GM21717 (cell line): Measurements from ENCODE around the gene TAL2.

Experiments used
- ATAC-seq: cut with Tn5 transposase; IDR thresholded peaks from one replicate; pipeline ENCODE4 v1.9.1; 2021; ENCODE audit warnings: mild to moderate bottlenecking, moderate library complexity; ENCODE audit not compliant: unreplicated experiment

The TAL2 gene

DNA sequence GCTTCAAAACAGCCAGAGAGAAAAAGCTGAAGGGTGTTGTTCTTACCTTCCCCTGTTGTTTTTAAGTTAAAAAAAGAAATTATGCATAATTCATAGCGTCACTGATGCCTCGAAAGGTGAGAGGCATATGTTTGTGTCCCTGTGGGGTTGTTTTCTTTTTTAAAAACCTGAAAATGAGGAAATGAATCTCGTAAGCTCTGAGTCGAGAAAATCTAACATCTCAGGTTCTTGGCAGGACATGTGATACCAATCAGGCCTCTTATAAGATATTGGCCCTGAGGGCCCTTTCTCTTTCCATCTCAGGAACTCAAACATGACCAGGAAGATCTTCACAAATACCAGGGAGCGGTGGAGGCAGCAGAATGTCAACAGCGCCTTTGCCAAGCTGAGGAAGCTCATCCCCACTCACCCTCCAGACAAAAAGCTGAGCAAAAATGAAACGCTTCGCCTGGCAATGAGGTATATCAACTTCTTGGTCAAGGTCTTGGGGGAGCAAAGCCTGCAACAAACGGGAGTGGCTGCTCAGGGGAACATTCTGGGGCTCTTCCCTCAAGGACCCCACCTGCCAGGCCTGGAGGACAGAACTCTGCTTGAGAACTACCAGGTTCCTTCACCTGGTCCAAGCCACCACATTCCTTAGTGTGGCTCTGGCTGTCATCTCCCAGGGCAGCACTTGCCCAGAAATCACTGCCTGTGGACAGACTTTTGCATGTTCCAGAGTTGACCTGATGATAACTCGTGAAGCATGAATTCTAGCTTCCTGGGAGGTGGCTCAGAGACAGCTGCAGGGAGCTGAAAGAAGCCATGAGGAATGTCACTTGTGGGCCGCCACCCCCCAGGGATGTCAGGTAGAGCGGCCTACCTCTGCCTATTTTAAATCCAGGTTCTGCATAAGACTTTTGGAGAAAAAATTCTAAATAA is at the start of gene TAL2:
Gene TAL2 (plus strand): TSS at position 274 of the 921 bp plus-strand sequence. CDS start 40 bp downstream, at position 314.
- ATAC-seq = peak; percentile 90

DNA sequence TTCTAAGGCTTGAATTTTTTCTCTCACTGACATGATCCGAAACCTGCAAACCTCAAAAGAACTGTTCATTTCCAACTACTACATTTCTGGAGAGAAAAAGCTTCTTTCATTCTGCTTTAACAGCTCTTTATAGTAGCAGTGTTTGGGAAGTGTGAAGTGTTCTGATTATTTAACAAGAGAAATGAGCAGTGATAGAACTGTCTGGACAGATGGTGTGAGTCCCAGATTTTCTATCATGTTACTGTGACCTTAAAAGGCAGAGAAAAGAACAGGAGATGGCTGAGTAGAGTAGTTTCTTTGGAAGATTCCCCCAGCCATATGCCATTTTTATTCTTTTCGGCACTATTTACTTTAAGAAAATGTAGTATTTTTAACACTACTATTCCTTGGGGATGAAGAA is 41.3 kb upstream of the TAL2 start:
- ATAC-seq = no peak

- no peak for ATAC-seq
Measured at GRCh38 chr9:105625088-105625487, 37.2 kb upstream of the TAL2 start.

DNA sequence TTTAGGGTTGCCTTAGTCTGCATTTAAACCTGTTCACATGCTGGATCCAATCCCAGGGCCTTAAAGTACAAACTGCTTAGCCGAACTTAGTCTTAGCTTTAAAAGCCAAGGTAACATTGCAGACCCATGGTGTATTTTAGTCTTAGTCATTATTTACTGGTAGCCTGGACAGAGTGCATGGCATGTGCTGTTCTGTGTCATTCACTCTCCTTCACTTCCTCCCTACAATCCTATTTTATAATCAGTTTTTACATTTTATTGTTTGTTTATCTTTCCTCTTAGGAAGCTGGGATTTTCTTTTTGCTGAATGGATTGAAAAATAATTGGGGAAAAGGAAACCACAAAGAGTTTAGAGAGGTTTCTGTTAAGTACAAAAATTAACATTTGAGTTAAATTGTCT is 29.4 kb upstream of the TAL2 start:
- no peak for ATAC-seq

- ATAC-seq = no peak
Measured at GRCh38 chr9:105633411-105633810, 28.8 kb upstream of the TAL2 start.

DNA sequence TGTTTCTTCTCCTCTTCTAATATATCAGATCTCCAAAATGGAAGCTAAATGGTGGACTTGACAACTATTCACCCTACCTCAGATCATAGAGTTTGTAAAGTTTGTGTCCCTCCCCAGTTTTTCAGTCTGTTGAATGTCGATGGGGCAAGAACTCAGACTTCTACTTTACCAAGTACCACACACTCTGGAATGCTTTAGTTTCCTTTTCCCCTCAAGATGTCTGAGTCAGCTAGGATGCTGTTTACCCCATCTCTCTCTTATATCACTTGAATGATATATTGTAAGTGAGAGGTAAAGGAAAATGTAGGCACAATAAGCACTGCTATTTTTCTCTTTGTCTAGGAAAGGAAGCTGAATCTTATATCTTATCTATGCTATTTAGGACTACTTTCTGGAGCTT is 25.9 kb upstream of the TAL2 start:
- no peak for ATAC-seq

- no peak for ATAC-seq
Measured at GRCh38 chr9:105637787-105638395, 24.4 kb upstream of the TAL2 start.

DNA sequence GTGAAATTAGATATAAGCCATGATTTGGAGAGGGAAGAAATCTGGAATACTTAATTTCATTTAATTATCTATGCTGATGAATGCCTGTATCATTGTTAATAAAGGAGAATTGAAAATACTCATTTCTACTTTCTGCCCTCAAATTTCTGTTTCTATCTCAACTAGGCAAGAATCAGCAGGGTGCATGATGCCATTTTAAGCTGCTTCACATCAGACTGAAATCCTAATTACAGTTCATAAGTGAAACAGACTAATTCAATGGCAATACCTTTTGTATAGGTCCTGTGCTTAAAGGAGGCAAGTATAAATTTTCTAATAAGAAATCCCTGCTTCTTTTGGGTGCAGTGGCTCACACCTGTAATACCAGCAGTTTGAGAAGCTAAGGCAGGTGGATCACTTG is 22.3 kb upstream of the TAL2 start:
- peak; percentile 65 for ATAC-seq

DNA sequence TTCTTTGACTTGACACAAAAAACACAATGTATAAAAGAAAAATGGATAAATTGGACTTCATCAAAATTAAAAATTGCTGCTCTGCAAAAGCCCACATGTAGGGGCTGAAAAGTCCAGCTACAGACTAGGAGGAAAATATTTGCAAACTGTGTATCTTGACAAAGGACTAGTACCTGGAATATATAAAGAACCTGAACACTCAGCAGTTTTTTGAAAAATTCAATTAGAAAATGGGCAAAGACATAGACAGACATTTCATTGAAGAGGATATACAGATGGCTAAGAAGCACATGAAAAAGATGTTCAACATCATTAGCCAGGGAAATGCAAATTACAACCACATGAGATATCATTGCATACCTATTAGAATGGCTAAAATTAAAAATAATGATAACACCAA is 18.5 kb upstream of the TAL2 start:
- no peak for ATAC-seq

DNA sequence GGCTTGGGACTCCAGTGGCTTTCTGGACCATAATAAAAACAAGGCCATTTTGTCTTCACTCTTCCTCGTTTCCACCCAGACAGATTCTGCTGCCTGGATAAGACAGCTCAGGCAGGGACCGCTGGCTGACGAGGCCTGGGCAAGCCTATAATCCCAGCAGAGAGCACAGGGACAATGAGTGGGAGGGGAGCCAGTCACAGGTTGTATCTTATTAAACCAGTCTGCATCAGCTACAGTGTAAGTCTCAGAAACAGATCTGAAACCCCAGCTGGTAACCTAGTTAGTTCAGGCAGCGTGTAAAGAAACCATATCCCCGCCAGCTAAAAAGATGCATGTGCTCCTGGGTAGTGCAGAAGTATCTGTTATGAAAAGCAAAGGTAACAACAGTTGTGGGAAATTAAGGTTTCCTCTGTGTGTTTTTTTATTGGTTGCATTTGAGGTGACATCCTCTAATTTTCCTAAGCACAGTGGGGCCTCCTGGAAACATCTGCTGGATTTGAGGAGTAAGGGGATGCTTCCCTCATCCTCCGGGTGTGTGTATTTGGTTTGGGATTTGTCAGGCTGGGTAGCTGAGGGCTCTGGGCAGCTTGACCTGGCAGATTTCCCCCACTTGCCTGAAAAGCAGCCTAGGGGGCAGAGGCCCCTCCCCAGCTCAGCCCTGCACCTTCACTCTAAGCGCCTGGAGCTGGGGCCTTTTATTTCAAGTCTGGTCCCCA is 15.2 kb upstream of the TAL2 start:
- no peak for ATAC-seq

DNA sequence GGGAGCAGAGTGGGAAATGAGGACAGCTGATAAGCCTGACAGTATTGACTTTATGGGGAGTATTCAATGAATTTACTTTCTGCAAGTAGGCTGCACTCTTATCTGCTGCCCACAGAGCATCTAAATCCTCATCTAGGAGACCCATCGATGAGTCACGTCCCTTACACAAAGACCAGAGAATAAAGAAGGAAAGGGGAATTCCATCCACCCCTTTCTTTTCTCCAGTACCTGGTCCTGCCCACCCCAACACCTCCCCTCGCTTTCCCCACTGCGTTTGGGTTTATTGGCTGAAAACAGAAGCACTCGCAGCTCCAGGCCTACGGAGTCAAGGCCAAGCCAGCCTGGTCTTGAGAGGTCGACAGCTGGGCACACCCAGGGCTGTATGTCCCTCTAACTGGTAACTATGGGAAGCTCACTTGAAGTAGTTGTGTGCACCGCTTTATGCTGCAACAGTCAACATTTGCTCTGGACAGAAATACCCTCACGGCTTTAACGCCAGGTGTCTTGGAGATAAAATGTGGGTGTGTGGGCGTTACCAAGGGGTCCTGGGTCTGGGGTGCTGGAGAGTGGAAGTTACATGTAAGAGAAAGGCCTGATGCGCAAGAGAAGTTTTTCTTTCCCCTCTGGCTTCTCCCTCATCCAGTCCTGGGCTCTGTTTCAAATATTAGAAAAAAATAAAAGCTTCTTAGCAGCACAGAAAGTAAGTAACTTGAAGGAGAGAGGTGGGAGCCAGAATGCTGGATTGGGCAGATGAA is 14.5 kb upstream of the TAL2 start:
- no peak for ATAC-seq

- ATAC-seq = no peak
Measured at GRCh38 chr9:105651806-105652205, 10.5 kb upstream of the TAL2 start.

- peak; percentile 64 for ATAC-seq
Measured at GRCh38 chr9:105656131-105656921, 5.9 kb upstream of the TAL2 start.

DNA sequence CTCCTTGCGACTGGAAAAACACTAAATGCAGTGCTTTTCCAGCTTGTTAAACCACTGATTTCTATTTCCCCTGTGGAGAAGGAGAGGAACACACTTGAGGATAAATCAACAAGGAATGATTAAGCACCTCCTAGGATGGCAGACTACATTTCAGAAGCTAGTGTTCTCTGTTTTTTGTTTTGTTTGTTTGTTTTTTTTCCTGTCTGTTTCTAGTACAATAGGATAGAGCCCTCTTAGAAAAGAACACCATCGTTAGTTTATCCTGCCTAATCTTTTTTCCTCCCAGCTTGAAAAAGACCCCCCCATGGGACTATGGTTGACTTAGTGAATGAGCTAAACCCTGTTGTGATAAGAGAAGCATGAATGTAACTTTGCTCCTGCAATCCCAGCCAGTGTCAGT is 3.9 kb upstream of the TAL2 start:
- ATAC-seq = no peak

GRCh38 chr9:105661011-105661410 is 1.2 kb upstream of the TAL2 start:
- no peak for ATAC-seq

GRCh38 chr9:105663914-105664313 is 1.7 kb downstream of the TAL2 start:
- no peak for ATAC-seq

GRCh38 chr9:105667867-105668266 is 5.6 kb downstream of the TAL2 start:
- no peak for ATAC-seq

- ATAC-seq = no peak
Measured at GRCh38 chr9:105670315-105670714, 8.1 kb downstream of the TAL2 start.

- no peak for ATAC-seq
Measured at GRCh38 chr9:105670775-105671174, 8.5 kb downstream of the TAL2 start.

GRCh38 chr9:105672711-105673234 is 10.5 kb downstream of the TAL2 start:
- ATAC-seq = peak; percentile 60
